C1 segment of cervical spinal cord (tissue), 14 donors: ENCODE results near the gene USP12.

Experiments
- DNase-seq, 14 donors: peaks; one replicate each; lab custom pipeline; 2025; lab: John Stamatoyannopoulos, UW

Gene USP12

DNA sequence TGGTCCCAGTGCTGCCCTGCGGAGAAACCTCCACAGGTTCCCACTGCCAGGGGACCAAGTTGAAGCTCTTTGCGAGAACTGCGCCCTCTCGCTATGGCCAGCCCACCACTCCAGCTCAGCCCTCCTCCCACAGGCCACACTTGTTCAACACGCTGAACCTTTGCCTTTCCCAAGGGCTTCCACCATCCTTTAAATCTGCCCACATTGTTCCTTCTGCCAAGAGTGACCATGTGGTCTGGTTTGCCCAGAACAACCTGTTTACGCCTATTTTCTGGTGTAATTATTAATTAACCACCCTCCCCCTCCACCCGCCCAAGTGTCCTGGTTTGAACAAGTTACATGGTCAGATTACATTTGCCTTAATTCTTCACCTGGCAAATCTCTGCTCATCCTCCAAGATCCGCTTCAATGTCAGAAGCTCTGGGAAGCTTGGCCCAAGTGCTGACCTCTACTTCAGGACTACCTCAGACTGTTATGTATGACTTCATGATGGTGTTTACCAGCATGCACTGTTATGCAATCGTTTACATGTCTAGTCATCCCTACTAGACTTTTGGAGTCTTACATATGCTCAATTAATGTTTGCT lies 12.0 kb upstream of the USP12 start:
- no peak for DNase-seq

DNA sequence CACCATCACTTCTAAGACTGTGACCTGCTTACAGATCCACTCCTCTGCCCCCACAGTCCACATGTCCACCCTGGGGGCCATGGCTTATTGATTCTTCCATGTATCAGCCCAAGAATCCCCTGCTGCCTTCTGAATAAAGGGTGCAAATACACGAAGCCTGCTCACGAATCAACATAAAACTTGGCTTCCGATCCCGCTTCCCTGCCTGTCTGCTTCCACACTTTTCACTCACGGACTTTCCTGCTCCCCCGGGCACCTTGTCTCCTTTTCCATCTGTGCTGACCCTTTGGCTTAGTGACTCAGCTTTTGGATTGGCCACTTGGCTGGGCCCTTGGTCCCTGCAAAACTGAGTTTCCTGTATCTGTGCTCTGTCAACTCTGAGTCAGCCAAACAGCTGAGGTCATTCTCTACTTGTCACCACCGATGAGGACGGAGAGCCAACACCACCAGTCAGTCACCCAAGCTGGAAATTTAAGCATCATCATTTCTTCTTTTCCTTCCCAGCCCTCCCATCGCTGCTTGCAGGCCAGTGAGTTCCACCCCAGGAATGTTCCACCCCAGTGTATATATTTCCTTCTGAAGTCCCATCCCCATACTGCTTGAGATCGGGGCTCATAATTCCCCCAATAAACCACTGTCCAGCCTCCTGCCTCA lies 11.4 kb upstream of the USP12 start:
- DNase-seq: peak in 1 of 14 donors; percentile 51

DNA sequence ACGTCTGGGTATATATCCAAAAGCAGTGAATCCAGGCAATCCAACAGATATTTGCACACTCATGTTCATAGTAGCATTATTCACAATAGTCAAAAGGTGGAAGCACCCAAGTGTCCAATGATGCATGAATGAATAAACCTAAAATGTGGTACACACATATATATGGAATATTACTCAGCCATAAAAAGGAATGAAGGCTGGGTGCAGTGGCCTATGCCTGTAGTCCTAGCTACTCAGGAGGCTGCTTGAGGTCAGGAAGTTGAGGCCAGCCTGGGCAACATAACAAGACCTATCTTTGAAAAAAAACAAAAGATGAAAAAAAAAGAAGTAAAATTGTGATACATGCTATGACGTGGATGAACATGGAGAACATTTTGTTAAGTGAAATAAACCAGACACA lies 10.4 kb upstream of the USP12 start:
- no peak for DNase-seq

- no peak for DNase-seq
These were observed 6.2 kb upstream of the USP12 start for GRCh38 chr13:27177852-27178251.

DNA sequence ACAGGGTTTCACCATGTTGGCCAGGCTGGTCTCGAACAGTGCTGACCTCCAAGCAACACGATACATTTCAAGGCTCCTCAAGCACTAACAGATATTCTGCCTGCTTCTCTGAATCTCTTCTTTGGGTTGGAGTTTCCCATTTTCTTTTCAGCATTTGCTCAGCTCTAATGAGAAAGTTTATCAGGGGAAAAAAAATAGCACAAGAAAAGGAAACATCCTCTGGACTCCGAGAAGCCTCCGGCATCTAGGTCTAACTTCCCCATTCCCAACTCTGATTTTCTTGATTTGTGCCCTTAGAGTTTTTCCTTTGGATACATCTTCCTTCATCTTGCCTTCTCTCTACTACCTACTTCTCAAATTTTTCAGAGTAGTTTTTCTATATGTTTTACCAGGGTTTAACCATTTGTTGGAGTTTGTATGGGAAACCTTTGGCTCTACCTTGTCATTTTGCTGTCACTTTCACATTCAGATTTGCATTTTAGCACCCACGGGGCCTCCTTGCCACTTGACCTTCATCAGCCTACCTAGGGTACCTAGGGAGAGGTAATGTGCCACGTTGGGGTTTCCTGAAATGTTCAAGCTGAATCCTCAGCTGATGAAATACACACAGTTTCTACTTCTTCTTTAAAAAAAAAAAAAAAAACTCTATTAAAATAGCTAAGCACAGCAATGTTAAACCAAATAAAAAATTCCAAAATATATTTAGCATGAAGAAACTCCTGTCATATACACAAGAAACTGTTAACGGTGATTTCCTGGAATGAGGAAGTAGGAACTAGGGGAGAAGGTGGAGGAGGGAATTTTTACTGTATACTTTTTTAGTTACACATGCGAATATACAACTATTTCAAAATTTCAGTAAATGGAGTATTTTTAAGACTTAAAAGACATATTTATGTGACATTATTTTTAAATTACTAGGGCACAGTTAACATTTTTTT lies 5.1 kb upstream of the USP12 start:
- DNase-seq: no peak

GRCh38 chr13:27174766-27175455 lies 3.3 kb upstream of the USP12 start:
- no peak for DNase-seq

DNA sequence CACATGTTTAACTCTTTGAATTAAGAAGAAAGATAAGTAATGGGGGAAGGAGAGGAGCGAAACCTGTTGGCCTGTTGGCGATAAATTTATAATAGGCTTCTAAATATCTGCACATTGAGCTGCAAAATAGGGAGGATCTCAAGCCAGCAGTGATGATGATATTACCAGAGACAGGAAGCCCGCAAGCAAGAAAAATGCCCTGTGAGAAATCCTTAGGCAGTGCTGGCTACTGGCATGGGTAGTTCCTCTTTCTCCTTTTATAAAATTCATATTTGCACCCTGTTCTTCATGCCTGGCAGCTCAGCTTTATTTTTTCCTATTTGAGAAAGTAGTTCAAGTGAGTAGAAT lies 858 bp upstream of the USP12 start:
- peak in 1 of 14 donors; percentile 30 for DNase-seq

GRCh38 chr13:27171827-27172494 lies 350 bp upstream of the USP12 start:
- DNase-seq: peak; percentile 11 to 94 (median 82)

DNA sequence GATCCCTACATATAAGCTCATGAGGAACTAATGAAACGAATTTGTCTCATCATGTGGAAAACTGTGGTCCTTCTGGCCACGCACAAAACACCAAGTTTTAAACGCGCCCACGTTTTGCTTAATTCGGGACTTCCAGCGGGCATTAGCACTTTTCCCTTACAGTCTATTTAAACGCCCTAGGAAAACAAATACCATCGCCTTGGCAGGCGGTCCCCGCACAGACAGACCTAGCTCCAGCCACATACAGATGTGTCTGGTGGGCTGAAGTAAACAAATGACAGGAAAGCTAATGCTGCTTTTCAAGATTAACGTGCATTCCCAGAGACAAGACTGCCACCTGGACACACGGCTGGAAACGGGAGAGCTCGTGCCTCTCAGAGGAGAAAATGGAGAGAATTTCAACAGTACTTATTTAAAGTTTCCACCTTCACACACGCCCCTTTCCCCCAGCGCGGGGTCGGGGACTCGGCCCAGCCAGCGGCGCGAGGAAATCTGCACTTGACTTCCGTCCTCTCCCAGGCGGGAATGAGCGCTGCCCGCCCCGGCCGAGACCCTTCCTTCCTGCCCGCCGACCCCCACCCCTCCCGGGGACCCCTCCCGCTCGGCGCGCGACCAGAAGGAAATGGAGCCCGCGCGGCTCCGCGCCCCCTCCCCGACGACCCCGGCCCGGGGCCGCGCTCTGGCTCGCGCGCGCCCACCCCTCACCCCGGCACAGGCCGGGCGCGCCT lies 931 bp downstream of the USP12 start:
- DNase-seq: peak in 10 of 14 donors; percentile 3 to 52 (median 34)

DNA sequence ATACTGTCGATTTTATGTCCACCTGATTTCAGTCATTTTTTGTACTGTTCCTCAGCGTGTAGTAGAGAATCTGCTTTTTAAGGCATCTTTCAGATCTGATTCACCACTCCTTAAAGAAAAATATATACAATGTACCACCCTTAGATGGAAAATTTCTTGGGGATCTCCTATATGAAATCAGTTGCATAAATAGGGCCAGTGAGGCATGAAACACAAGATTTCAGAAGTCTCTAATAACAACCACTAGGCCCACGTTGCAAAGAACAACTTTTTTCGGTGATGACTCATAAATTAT lies 1.4 kb downstream of the USP12 start:
- no peak for DNase-seq

DNA sequence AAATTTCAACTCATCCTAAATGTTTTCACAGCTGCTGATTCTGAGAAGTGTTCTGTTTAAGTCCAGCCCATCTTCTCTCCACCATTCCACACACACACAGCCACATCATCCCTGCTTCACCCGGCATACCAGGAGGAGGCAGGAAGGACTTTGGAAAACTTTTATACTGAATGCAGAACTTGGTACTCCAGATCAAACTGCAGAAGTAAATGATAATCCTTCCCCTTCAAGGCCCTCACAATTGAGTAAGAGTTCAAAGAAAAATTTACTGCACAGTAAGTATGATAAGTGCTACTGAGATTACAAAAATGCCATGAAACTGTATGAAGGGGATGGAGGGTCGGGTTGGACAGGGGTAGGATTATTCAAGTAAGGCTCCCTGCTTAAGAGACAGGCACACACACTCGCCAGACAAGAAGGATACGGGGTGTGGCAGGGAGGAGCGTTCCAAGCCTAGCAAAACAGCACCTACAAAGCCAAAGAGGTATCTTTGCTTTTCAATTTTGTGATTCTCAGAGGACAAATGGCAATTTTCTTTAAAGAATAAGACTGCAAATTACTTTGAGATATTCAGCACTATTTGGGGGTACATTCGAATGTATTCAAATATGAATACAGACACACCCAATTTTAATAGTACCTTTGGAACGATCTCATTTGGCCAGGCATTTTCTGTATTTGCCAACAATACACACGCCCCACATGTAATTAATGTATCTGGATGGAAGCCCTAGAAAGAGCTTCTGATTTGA lies 2.5 kb downstream of the USP12 start:
- DNase-seq: no peak

GRCh38 chr13:27168086-27168485 lies 3.5 kb downstream of the USP12 start:
- DNase-seq: no peak

DNA sequence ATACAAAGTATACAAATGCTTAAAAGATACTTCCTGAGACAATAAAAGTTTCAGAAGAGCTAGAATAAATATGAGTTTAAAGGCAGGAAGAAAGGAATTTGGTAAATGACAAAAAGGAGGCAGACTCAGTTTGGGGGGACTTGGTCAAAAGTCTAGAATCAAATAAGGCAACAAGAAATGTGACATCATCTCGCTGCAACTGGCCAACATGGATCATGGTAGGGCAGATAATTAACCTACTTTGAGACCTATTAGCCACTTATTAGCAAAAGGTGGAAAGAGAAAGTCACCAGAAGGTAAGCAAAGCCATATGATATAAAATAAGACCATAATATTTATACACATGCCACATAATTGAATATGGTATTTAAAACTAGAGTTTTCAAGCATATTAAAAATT lies 5.3 kb downstream of the USP12 start:
- DNase-seq: no peak

GRCh38 chr13:27161980-27162379 lies 9.6 kb downstream of the USP12 start:
- DNase-seq: no peak

DNA sequence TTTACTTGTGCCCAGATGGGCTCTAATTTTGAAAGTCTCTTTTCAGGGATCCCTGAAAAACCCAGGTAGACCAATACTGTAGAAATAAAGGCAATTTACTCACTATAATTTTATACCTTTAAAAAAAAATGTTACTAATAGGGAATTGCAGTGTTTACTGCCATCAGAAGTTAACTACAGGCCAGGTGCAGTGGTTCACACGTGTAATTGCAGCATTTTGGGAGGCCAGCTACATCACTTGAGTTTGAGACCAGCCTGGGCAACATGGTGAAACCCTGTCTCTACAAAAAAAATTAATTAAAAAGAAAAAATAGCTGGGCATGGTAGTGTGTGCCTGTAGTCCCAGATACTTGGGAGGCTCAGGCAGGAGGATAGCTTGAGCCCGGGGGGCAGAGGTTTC lies 10.2 kb downstream of the USP12 start:
- no peak for DNase-seq

- DNase-seq: no peak
These were observed 10.8 kb downstream of the USP12 start for GRCh38 chr13:27160657-27161295.

DNA sequence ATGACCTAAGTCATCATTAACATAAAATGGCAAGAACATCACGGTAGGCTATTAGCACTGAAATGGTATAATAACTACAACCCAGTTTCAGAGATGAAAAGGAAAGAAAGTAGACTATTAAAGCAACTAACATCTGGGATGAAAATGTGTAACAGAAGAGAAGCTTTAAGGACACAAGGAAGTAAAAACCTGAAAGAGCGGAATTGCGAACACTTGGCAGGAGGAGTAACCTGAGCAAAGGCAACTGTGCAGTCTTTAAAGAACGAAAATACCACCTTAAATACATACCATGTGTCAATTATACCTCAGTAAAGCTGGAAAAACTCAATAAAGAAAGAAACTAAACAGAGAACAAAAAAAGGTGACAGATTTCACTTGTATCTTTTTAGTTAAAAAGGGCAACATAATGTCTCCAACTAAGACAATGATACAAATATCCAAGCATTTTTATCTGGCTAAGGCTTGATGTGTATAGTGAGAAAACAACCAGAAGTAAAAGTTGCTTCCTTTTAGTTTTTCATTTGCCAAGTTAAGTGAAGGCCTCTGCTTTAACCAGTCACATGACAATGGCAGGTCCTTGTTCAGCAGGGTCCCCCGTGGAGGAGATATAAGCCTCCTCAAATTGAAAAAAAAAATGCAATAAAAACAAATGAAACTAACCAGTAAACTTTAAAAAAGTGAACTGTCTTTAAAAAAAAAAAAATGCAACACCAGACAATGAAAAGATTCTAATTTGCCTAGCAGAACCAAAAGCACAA lies 11.6 kb downstream of the USP12 start:
- no peak for DNase-seq

GRCh38 chr13:27158335-27158734 lies 13.3 kb downstream of the USP12 start:
- no peak for DNase-seq
